GM23338 (cell line): ENCODE measurements around the gene LMO2. TPM values are rescaled to one million over a fixed set of nuclear protein-coding genes. Genes with fewer than 3 reads are reported as not detected.

Experiments
- ATAC-seq: fragments of 200-7000 bp; cut with Tn5 transposase; 3 replicates; pipeline ENCODE4 v1.9.1; 2020
- DNase-seq: peaks from one replicate; pipeline ENCODE4 v3.0.0-alpha.2; 2015; ENCODE audit warnings: low spot score
- H2AFZ ChIP-seq: fragments of 200-600 bp; sonication (generic); 2 replicates; pipeline ENCODE4 v1.8.0; 2016; ENCODE audit warnings: antibody characterized with exemption, mild to moderate bottlenecking, moderate library complexity
- H3F3A ChIP-seq: fragments of 200-600 bp; sonication (generic); replicated peaks from 2 replicates; pipeline ENCODE4 v1.8.0; 2017; ENCODE audit warnings: antibody characterized with exemption, mixed run types, low read depth
- H3K27ac ChIP-seq: fragments of 200-600 bp; sonication (generic); 2 replicates; pipeline ENCODE4 v1.6.1; 2016; ENCODE audit warnings: low read depth
- H3K27me3 ChIP-seq: fragments of 200-600 bp; sonication (generic); 2 replicates; pipeline ENCODE4 v1.8.0; 2016; ENCODE audit warnings: mild to moderate bottlenecking, mixed run types, moderate library complexity; ENCODE audit not compliant: insufficient read depth
- H3K36me3 ChIP-seq: fragments of 200-600 bp; sonication (generic); 2 replicates; pipeline ENCODE4 v1.8.0; 2016; ENCODE audit warnings: mild to moderate bottlenecking; ENCODE audit not compliant: insufficient read depth
- H3K4me1 ChIP-seq: fragments of 200-600 bp; sonication (generic); 2 replicates; pipeline ENCODE4 v1.8.0; 2016; ENCODE audit warnings: mild to moderate bottlenecking, moderate library complexity; ENCODE audit not compliant: insufficient read depth
- H3K4me2 ChIP-seq: fragments of 200-600 bp; sonication (generic); 2 replicates; pipeline ENCODE4 v1.7.1; 2017; ENCODE audit warnings: mixed run types
- H3K4me3 ChIP-seq: fragments of 200-600 bp; sonication (generic); 2 replicates; pipeline ENCODE4 v1.6.1; 2016; ENCODE audit warnings: mixed run types
- H3K79me2 ChIP-seq: fragments of 200-600 bp; sonication (generic); replicated peaks from 2 replicates; pipeline ENCODE4 v1.8.0; 2017; ENCODE audit warnings: mild to moderate bottlenecking; ENCODE audit not compliant: insufficient read depth
- H3K9me2 ChIP-seq: fragments of 200-600 bp; sonication (generic); 2 replicates; pipeline ENCODE4 v1.8.0; 2017; ENCODE audit not compliant: insufficient read depth
- H4K20me1 ChIP-seq: fragments of 200-600 bp; sonication (generic); replicated peaks from 2 replicates; pipeline ENCODE4 v1.8.0; 2017; ENCODE audit warnings: mild to moderate bottlenecking; ENCODE audit not compliant: insufficient read depth
- H3K27ac Mint-ChIP-seq: 2 replicates; pipeline ENCODE4 v1.8.0; 2020; ENCODE audit warnings: inconsistent platforms, mild to moderate bottlenecking, moderate library complexity, mixed read lengths
- H3K27me3 Mint-ChIP-seq: 3 replicates; pipeline ENCODE4 v1.8.0; 2022; ENCODE audit warnings: low read depth, mild to moderate bottlenecking, moderate library complexity, mixed read lengths, inconsistent platforms; ENCODE audit not compliant: insufficient read depth, poor library complexity
- H3K36me3 Mint-ChIP-seq: 3 replicates; pipeline ENCODE4 v1.8.0; 2021; ENCODE audit warnings: low read depth, mild to moderate bottlenecking, inconsistent platforms, moderate library complexity, mixed read lengths
- H3K4me1 Mint-ChIP-seq: 3 replicates; pipeline ENCODE4 v1.8.0; 2020; ENCODE audit warnings: mild to moderate bottlenecking, inconsistent platforms, mixed read lengths
- H3K4me3 Mint-ChIP-seq: 3 replicates; pipeline ENCODE4 v1.8.0; 2021; ENCODE audit warnings: moderate library complexity, mild to moderate bottlenecking, inconsistent platforms, mixed read lengths
- H3K9me3 Mint-ChIP-seq: 3 replicates; pipeline ENCODE4 v1.8.0; 2020; ENCODE audit warnings: moderate library complexity, mild to moderate bottlenecking, inconsistent platforms, mixed read lengths
- CREB1 ChIP-seq: fragments of 250-450 bp; sonication (Bioruptor Pico); IDR thresholded peaks from 2 replicates; pipeline ENCODE4 v1.5.0; 2020; ENCODE audit warnings: low read depth, mild to moderate bottlenecking, moderate library complexity
- CTCF ChIP-seq, 2 experiments: fragments of 200-600 bp in 1 of 2; sonication (generic) in 1 of 2; conservative IDR thresholded peaks; 2 replicates each; pipeline versions ENCODE4 v1.5.1 to v1.6.1; 2016 to 2017; ENCODE audit warnings: antibody characterized with exemption in 2 of 2, low read depth in 2 of 2, mild to moderate bottlenecking in 2 of 2, moderate library complexity in 1 of 2
- ETS1 ChIP-seq: IDR thresholded peaks from 2 replicates; pipeline ENCODE4 v1.6.1; 2016; ENCODE audit warnings: antibody characterized with exemption
- EZH2 ChIP-seq: fragments of 200-600 bp; sonication (generic); IDR thresholded peaks from one replicate; pipeline ENCODE4 v1.8.0; 2017; ENCODE audit warnings: antibody characterized with exemption, mild to moderate bottlenecking, low read depth; ENCODE audit not compliant: unreplicated experiment
- EZH2phosphoT487 ChIP-seq: fragments of 200-600 bp; sonication (generic); IDR thresholded peaks from one replicate; pipeline ENCODE4 v1.8.1; 2018; ENCODE audit warnings: antibody characterized with exemption; ENCODE audit not compliant: unreplicated experiment
- JUNB ChIP-seq: IDR thresholded peaks from one replicate; pipeline ENCODE4 v1.6.1; 2016; ENCODE audit warnings: antibody characterized with exemption; ENCODE audit not compliant: unreplicated experiment
- NANOG ChIP-seq: IDR thresholded peaks from 2 replicates; pipeline ENCODE4 v1.6.1; 2016; ENCODE audit warnings: antibody characterized with exemption, borderline replicate concordance
- POLR2AphosphoS5 ChIP-seq: IDR thresholded peaks from 2 replicates; pipeline ENCODE4 v1.6.1; 2016; ENCODE audit warnings: antibody characterized with exemption, low read depth
- REST ChIP-seq: IDR thresholded peaks from one replicate; pipeline ENCODE4 v1.6.1; 2018; ENCODE audit warnings: antibody characterized with exemption; ENCODE audit not compliant: unreplicated experiment
- STAT1 ChIP-seq: IDR thresholded peaks from one replicate; pipeline ENCODE4 v1.6.1; 2016; ENCODE audit warnings: antibody characterized with exemption; ENCODE audit not compliant: unreplicated experiment
- ZNF114 ChIP-seq: fragments of 250-450 bp; sonication (Bioruptor Pico); IDR thresholded peaks from 2 replicates; pipeline ENCODE4 v1.5.0; 2020; ENCODE audit warnings: mild to moderate bottlenecking, moderate library complexity
- ZNF331 ChIP-seq: fragments of 250-450 bp; sonication (Bioruptor Pico); IDR thresholded peaks from 2 replicates; pipeline ENCODE4 v1.5.0; 2020; ENCODE audit warnings: low read depth, mild to moderate bottlenecking, moderate library complexity
- ZNF462 ChIP-seq: fragments of 250-450 bp; sonication (Bioruptor Pico); IDR thresholded peaks from 2 replicates; pipeline ENCODE4 v1.5.0; 2020; ENCODE audit warnings: mild to moderate bottlenecking, moderate library complexity
- polyA plus RNA-seq: library from polyadenylated mRNA; unstranded; fragments of >200 nt; fragmentation: Nextera tagmentation; extraction: Ambion mirVana; gene quantifications from 2 replicates; pipeline ENCODE4 v1.2.1, GENCODE V29; 2016
- total RNA-seq: library from RNA; depleted of rRNA; stranded (reverse); fragments of >200 nt; shearing (Covaris generic); gene quantifications from 2 replicates; pipeline ENCODE4 v1.2.3, GENCODE V29; 2014

Gene LMO2
- total and polyA plus RNA-seq, 2 experiments from 2014 or later = 1.4 to 3.1 TPM

GRCh38 chr11:33910958-33911339 is 19.1 kb upstream of the LMO2 start:
- no peaks in the 10 kb centered on the region for H4K20me1 ChIP-seq
- no peak overlapping the region for H3K4me2 ChIP-seq
- Mint-ChIP-seq H3K4me1 (peaks cover 13% of the 10 kb centered on the region), H3K27me3 (peaks cover 5% of the 10 kb centered on the region), H3K9me3 (peaks cover 14% of the 10 kb centered on the region; the same call in 1 of the 3 replicates), H3K4me3 (no peak overlapping the region), H3K36me3 (no peaks in the 10 kb centered on the region), H3K27ac (no peak overlapping the region)
- no peaks in the 10 kb centered on the region for H3K36me3 ChIP-seq
- no peak overlapping the region for H2AFZ ChIP-seq
- DNase-seq (no peak), ATAC-seq (no peak)
- H3K4me3 ChIP-seq = no peak overlapping the region
- H3F3A ChIP-seq = no peaks in the 10 kb centered on the region
- H3K9me2 ChIP-seq = no peaks in the 10 kb centered on the region
- no peaks in the 10 kb centered on the region for H3K27me3 ChIP-seq
- H3K27ac ChIP-seq = no peak overlapping the region
- TF ChIP-seq NANOG (no peak), ETS1 (no peak), STAT1 (no peak), ZNF114 (CRISPR knock-in tag) (no peak), REST (no peak), CREB1 (no peak), POLR2AphosphoS5 (no peak), CTCF (conservative IDR thresholded peaks at IDR 0.05; ENCODE audit: low read depth in 2 of 2) (no peak), JUNB (no peak), EZH2 (no peak), ZNF331 (no peak), EZH2phosphoT487 (no peak), ZNF462 (CRISPR knock-in tag) (no peak)
- H3K4me1 ChIP-seq = peaks cover 10% of the 10 kb centered on the region; the same call in 1 of the 2 replicates
- H3K79me2 ChIP-seq = no peaks in the 10 kb centered on the region
